HepG2 (cell line): Measurements from ENCODE around the gene CFAP70. TPM values are rescaled to one million over a fixed set of nuclear protein-coding genes. Genes with fewer than 3 reads are reported as not detected.

Experiments used
- EP300 ChIP-seq, 3 experiments: sonication (generic) in 1 of 3; formaldehyde crosslinking in 1 of 3; IDR thresholded peaks; 2 replicates each; pipeline versions ENCODE4 v1.5.1 to v1.6.1; 2011 to 2020; ENCODE audit warnings: low read depth in 2 of 3, low read length in 2 of 3, borderline replicate concordance in 1 of 3, improper control_type of control experiment in 1 of 3, mild to moderate bottlenecking in 1 of 3, missing genetic modification reagents in 1 of 3, moderate library complexity in 1 of 3
- GABPA ChIP-seq, 2 experiments: IDR thresholded peaks; 2 replicates each; pipeline ENCODE4 v1.6.1; 2011 to 2016; ENCODE audit warnings: low read depth in 2 of 2, low read length in 1 of 2, missing biosample characterization in 1 of 2, missing genetic modification characterization in 1 of 2
- SIX4 ChIP-seq: sonication (generic); formaldehyde crosslinking; IDR thresholded peaks from 2 replicates; pipeline ENCODE4 v1.4.0; 2020; ENCODE audit warnings: missing genetic modification reagents
- SP140L ChIP-seq: sonication (generic); formaldehyde crosslinking; IDR thresholded peaks from 2 replicates; pipeline ENCODE4 v1.4.0; 2020; ENCODE audit warnings: missing genetic modification reagents, borderline replicate concordance
- ZBTB37 ChIP-seq: sonication (generic); formaldehyde crosslinking; IDR thresholded peaks from 2 replicates; pipeline ENCODE4 v1.4.0; 2020; ENCODE audit warnings: mild to moderate bottlenecking, missing genetic modification reagents
- ZNF251 ChIP-seq: sonication (generic); formaldehyde crosslinking; IDR thresholded peaks from 2 replicates; pipeline ENCODE4 v1.9.0; 2021; ENCODE audit warnings: mild to moderate bottlenecking, missing genetic modification reagents
- ZNF563 ChIP-seq: sonication (generic); formaldehyde crosslinking; IDR thresholded peaks from 2 replicates; pipeline ENCODE4 v1.8.0; 2022; ENCODE audit warnings: mild to moderate bottlenecking, moderate library complexity, missing genetic modification reagents
- ZSCAN20 ChIP-seq: sonication (generic); formaldehyde crosslinking; IDR thresholded peaks from 2 replicates; pipeline ENCODE4 v1.4.0; 2020; ENCODE audit warnings: missing genetic modification reagents, mild to moderate bottlenecking, borderline replicate concordance
- polyA plus RNA-seq, 8 experiments: library from polyadenylated mRNA; depleted of rRNA in 3 of 8; stranded (reverse) in 7 of 8; unstranded in 1 of 8; fragments of >200 nt; fragmentation: Illumina TruSeq in 4 of 8; extraction: Trizol in 4 of 8; gene quantifications; 2 replicates each; pipeline versions ENCODE4 v1.2.1 to v1.2.3, GENCODE V29; 2011 to 2016; ENCODE audit warnings: low read depth in 4 of 8, missing spikeins in 1 of 8, mixed read lengths in 1 of 8; ENCODE audit not compliant: insufficient read depth in 1 of 8
- total RNA-seq, 5 experiments: library from RNA; depleted of rRNA; stranded (reverse); fragments of >200 nt; fragmentation: Illumina TruSeq; extraction: Trizol; gene quantifications; 2 replicates each; pipeline ENCODE4 v1.2.3, GENCODE V29; 2016; ENCODE audit warnings: low read depth in 1 of 5
- TF ChIP-seq, protein P1 (sequence below): sonication (generic); formaldehyde crosslinking; IDR thresholded peaks from 2 replicates; pipeline ENCODE4 v1.4.0; 2020; ENCODE audit warnings: missing genetic modification reagents

The CFAP70 gene
- total and polyA plus RNA-seq, 2 of the 13 experiments (the other 11 are each of a cell fraction or from before 2014, with no cell fraction given) = 0.27 to 0.38 TPM

DNA sequence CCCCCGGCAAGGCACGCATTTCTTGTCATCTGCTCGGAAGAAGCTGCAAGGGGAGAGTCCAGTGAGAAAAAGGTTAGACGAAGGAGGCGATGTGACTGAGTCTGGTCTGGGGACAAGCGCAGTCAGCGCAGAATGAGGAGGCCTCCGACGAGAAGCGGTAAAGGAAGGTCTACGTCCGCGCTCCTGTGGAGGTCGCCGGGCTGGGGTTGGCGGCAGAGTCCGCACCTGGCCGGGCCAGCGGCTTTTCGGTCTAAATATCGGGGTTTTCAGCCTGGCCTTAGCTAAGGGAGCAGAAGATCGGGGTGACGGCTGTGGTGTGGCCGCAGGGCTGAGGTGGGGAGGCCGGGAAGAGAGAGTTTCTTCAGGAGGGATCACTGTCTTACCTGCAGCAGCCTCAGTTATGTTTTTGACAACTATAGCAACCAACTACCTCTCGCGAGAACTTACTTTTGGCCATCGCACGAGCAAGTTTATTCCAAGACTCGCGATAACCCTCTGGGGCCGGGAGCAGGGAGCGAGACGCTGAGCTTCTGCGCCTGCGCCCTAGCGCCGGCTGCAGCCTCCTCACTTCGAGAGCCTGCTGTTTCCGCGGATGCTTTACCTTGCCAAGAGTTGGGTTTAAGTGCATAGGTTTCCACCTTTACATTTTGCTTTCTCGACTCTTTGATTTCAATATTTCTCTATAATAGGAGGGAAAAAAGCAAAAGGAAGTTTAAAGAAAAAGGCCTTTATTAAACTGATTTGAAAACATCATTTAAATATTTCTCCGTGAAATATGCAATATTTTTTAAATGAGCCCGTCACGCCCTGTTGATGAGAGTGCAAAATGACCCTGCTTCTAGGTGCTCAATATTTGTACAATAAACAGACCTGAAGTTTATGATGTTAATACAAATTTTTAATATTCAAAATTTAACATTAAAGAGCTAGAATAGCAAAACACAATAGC lies at the start of gene CFAP70 (continued):
- TF ChIP-seq ZBTB37 (CRISPR knock-in tag) = no peak
- no peak for TF ChIP-seq SP140L (CRISPR knock-in tag)
- TF ChIP-seq ZNF251 = no peak
- TF ChIP-seq SIX4 (CRISPR knock-in tag) = no peak
- no peak for TF ChIP-seq GABPA (IDR thresholded peaks at IDR 0.05; ENCODE audit: low read depth, low read length)
- no peak for TF ChIP-seq GABPA (CRISPR knock-in tag; IDR thresholded peaks at IDR 0.05; ENCODE audit: low read depth)
- no peak for TF ChIP-seq ZNF563 (CRISPR knock-in tag)
- TF ChIP-seq, protein P1, sequence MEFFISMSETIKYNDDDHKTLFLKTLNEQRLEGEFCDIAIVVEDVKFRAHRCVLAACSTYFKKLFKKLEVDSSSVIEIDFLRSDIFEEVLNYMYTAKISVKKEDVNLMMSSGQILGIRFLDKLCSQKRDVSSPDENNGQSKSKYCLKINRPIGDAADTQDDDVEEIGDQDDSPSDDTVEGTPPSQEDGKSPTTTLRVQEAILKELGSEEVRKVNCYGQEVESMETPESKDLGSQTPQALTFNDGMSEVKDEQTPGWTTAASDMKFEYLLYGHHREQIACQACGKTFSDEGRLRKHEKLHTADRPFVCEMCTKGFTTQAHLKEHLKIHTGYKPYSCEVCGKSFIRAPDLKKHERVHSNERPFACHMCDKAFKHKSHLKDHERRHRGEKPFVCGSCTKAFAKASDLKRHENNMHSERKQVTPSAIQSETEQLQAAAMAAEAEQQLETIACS (CRISPR knock-in tag) = 0 out of 2 replicates have a peak, but pooled peaks have one; percentile 4
- peak; percentile 32; the same call in 1 of the 2 replicates for TF ChIP-seq ZSCAN20
- TF ChIP-seq EP300 (IDR thresholded peaks at IDR 0.05; ENCODE audit: low read depth in 2 of 2, low read length in 2 of 2) = no peak
- TF ChIP-seq EP300 (CRISPR knock-in tag; IDR thresholded peaks at IDR 0.05; ENCODE audit: borderline replicate concordance) = no peak
